CD4-positive, alpha-beta T cell (primary cell): ENCODE results near the gene ARHGAP31. TPM values are rescaled to one million over a fixed set of nuclear protein-coding genes. Genes with fewer than 3 reads are reported as not detected.
A peak's percentile ranks its signal among the peaks of the same experiment; 100 is the strongest.

Experiments
- ATAC-seq: fragments of 200-7000 bp; cut with Tn5 transposase; one replicate; pipeline ENCODE4 v1.10.0; 2022; ENCODE audit warnings: mild to moderate bottlenecking; ENCODE audit not compliant: poor library complexity
- CTCF ChIA-PET: fragments of 350-600 bp; sonication (Branson Sonifier 250); formaldehyde crosslinking; loops from one replicate; lab custom pipeline; 2021; ENCODE audit warnings: antibody characterized with exemption, inconsistent platforms; lab: Charles Lee
- POLR2A ChIA-PET: fragments of 350-600 bp; sonication (Branson Sonifier 250); formaldehyde crosslinking; loops from one replicate; lab custom pipeline; 2021; ENCODE audit warnings: antibody characterized with exemption, inconsistent platforms; lab: Charles Lee
- DNase-seq, 14 experiments: peaks; one replicate each; pipeline ENCODE4 v3.0.0-alpha.2; 2013 to 2020; ENCODE audit warnings: mixed read lengths in 2 of 14
- H3K27ac ChIP-seq, 2 donors: one replicate each; pipeline versions ENCODE4 v1.5.1 to v1.7.0; 2013; ENCODE audit warnings: low read length in 2 of 2, low read depth in 1 of 2, mild to moderate bottlenecking in 1 of 2
- H3K27me3 ChIP-seq, 2 experiments: 1 replicate in 1 of 2; 2 replicates in 1 of 2; pipeline versions ENCODE4 v1.6.1 to v1.7.0; 2013; ENCODE audit warnings: low read length in 2 of 2, control low read depth in 1 of 2, mild to moderate bottlenecking in 1 of 2, moderate library complexity in 1 of 2; ENCODE audit not compliant: insufficient read depth in 2 of 2, control insufficient read depth in 1 of 2
- H3K36me3 ChIP-seq: one replicate; pipeline ENCODE4 v1.6.1; 2013; ENCODE audit warnings: low read length, control low read depth; ENCODE audit not compliant: insufficient read depth
- H3K4me1 ChIP-seq: one replicate; pipeline ENCODE4 v1.6.1; 2013; ENCODE audit warnings: low read length, control low read depth; ENCODE audit not compliant: insufficient read depth
- H3K4me3 ChIP-seq: one replicate; pipeline ENCODE4 v1.5.1; 2013; ENCODE audit warnings: mild to moderate bottlenecking, low read length, moderate library complexity
- H3K9me3 ChIP-seq, 2 experiments: 1 replicate in 1 of 2; 2 replicates in 1 of 2; pipeline versions ENCODE4 v1.6.1 to v1.7.0; 2013; ENCODE audit warnings: low read length in 2 of 2, mild to moderate bottlenecking in 2 of 2, control low read depth in 1 of 2, moderate library complexity in 1 of 2; ENCODE audit not compliant: control insufficient read depth in 1 of 2, insufficient read depth in 1 of 2
- H3K27ac Mint-ChIP-seq: one replicate; pipeline ENCODE4 v1.8.0; 2020; ENCODE audit warnings: mixed read lengths
- H3K27me3 Mint-ChIP-seq: one replicate; pipeline ENCODE4 v1.8.0; 2021; ENCODE audit warnings: mixed read lengths
- H3K36me3 Mint-ChIP-seq: one replicate; pipeline ENCODE4 v1.8.0; 2021; ENCODE audit warnings: low read depth, mixed read lengths
- H3K4me1 Mint-ChIP-seq: one replicate; pipeline ENCODE4 v1.8.0; 2021; ENCODE audit warnings: low read depth, mixed read lengths
- H3K4me3 Mint-ChIP-seq: one replicate; pipeline ENCODE4 v1.8.0; 2020; ENCODE audit warnings: mild to moderate bottlenecking, mixed read lengths
- H3K9me3 Mint-ChIP-seq: one replicate; pipeline ENCODE4 v1.8.0; 2020; ENCODE audit warnings: mixed read lengths
- intact Hi-C, 2 experiments: fragments of 100-400 bp; cut with DNase I in 1 of 2; cut with micrococcal nuclease in 1 of 2; formaldehyde crosslinking; loops; one replicate each; pipeline versions ENCODE4 v1.15.1 to v1.9.0; 2023 to 2025; cut with DNase I, micrococcal nuclease
- total RNA-seq, 174 experiments: library from RNA in 2 of 174; stranded (reverse) in 2 of 174; gene quantifications; one replicate each; pipeline ENCODE4 v1.2.3 and lab custom pipeline; 2021 to 2026
- TF ChIP-seq, protein P1 (sequence below): fragments of 200-600 bp; IDR thresholded peaks from one replicate; pipeline ENCODE4 v1.8.0; 2022; ENCODE audit warnings: antibody characterized with exemption, mild to moderate bottlenecking

The ARHGAP31 gene
- total RNA-seq, 2 experiments from 2014 or later = 2.4 to 2.9 TPM

GRCh38 chr3:119457246-119457645 is 163.1 kb downstream of the ARHGAP31 start:
- Histone ChIP-seq H3K9me3 (no peaks in the 10 kb centered on the region), H3K4me3 (no peak overlapping the region), H3K4me1 (peaks cover 4% of the 10 kb centered on the region), H3K27ac (no peak overlapping the region), H3K27me3 (no peaks in the 10 kb centered on the region), H3K36me3 (peaks cover 80% of the 10 kb centered on the region)
- intact Hi-C loops = loop anchor here in 1 of 2 experiments (10.0 kb wide), 1 partner anchor 182 kb away; no protein-coding TSS in a partner anchor
- TF ChIP-seq, protein P1, sequence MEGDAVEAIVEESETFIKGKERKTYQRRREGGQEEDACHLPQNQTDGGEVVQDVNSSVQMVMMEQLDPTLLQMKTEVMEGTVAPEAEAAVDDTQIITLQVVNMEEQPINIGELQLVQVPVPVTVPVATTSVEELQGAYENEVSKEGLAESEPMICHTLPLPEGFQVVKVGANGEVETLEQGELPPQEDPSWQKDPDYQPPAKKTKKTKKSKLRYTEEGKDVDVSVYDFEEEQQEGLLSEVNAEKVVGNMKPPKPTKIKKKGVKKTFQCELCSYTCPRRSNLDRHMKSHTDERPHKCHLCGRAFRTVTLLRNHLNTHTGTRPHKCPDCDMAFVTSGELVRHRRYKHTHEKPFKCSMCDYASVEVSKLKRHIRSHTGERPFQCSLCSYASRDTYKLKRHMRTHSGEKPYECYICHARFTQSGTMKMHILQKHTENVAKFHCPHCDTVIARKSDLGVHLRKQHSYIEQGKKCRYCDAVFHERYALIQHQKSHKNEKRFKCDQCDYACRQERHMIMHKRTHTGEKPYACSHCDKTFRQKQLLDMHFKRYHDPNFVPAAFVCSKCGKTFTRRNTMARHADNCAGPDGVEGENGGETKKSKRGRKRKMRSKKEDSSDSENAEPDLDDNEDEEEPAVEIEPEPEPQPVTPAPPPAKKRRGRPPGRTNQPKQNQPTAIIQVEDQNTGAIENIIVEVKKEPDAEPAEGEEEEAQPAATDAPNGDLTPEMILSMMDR = no peak
- Mint-ChIP-seq H3K4me3 (no peak overlapping the region), H3K9me3 (no peaks in the 10 kb centered on the region), H3K27ac (no peak overlapping the region), H3K27me3 (no peaks in the 10 kb centered on the region), H3K4me1 (peaks cover 49% of the 10 kb centered on the region), H3K36me3 (peaks cover 93% of the 10 kb centered on the region)
- DNase-seq (no peak), ATAC-seq (no peak)
- ChIA-PET CTCF (no interaction called here), POLR2A (no interaction called here)

GRCh38 chr3:119463171-119464169 is 169.3 kb downstream of the ARHGAP31 start, which contains the start of gene TMEM39A:
TSS of gene TMEM39A (minus strand) at chr3:119463615. CDS start at chr3:119462074, 1,541 bp downstream.
- peaks cover 37% of the 10 kb centered on the region for H3K4me1 Mint-ChIP-seq
- Histone ChIP-seq H3K9me3 (no peaks in the 10 kb centered on the region), H3K36me3 (peaks cover 20% of the 10 kb centered on the region), H3K27me3 (no peaks in the 10 kb centered on the region), H3K4me3 (peak within 1 kb of the TSS; percentile 90), H3K4me1 (peaks cover 28% of the 10 kb centered on the region), H3K27ac (peak within 1 kb of the TSS; percentile 87 to 93)
- peaks cover 4% of the 10 kb centered on the region for H3K27me3 Mint-ChIP-seq
- TF ChIP-seq, protein P1 = no peak
- intact Hi-C loops = loop anchor here (1.0 to 10.0 kb wide), 10 partner anchors 35 to 1281 kb away; partner anchors contain the start of genes GSK3B (in 2 of the 2), GTF2E1 (in 2 of the 2), RABL3 (in 2 of the 2) and ARHGAP31 (in 1 of the 2)
- peaks cover 3% of the 10 kb centered on the region for H3K9me3 Mint-ChIP-seq
- ChIA-PET CTCF (interaction anchor here (1.0 to 2.0 kb wide), 3 partner anchors 35 to 1095 kb away, joined by 4 to 7 read pairs (median 5); partner anchors contain the start of gene TIMMDC1), POLR2A (interaction anchor here (0.5 to 3.3 kb wide), 23 partner anchors 10 to 1279 kb away, joined by 3 to 85 read pairs (median 4); partner anchors contain the start of genes ARHGAP31, B4GALT4, COX17 and GTF2E1)
- ATAC-seq = peak; percentile 87
- peak within 1 kb of the TSS; percentile 97 for H3K27ac Mint-ChIP-seq
- DNase-seq = peak; percentile 97 to 100 (median 98)
- peak within 1 kb of the TSS; percentile 93 for H3K4me3 Mint-ChIP-seq
- H3K36me3 Mint-ChIP-seq = peaks cover 48% of the 10 kb centered on the region

GRCh38 chr3:119468041-119468440 is 173.9 kb downstream of the ARHGAP31 start:
- Mint-ChIP-seq H3K27me3 (peaks cover 4% of the 10 kb centered on the region), H3K36me3 (peaks cover 40% of the 10 kb centered on the region), H3K4me3 (peak overlapping the region; percentile 98), H3K9me3 (peaks cover 3% of the 10 kb centered on the region), H3K4me1 (peaks cover 41% of the 10 kb centered on the region), H3K27ac (peak overlapping the region; percentile 90)
- Histone ChIP-seq H3K36me3 (peaks cover 24% of the 10 kb centered on the region), H3K27ac (no peak overlapping the region), H3K27me3 (no peaks in the 10 kb centered on the region), H3K4me3 (no peak overlapping the region), H3K4me1 (peaks cover 39% of the 10 kb centered on the region), H3K9me3 (no peaks in the 10 kb centered on the region)
- peak in 2 of 14 experiments; percentile 12 to 13 for DNase-seq
- TF ChIP-seq, protein P1 = no peak
- intact Hi-C loops = loop anchor here (5.0 to 10.0 kb wide), 8 partner anchors 87 to 1277 kb away; partner anchors contain the start of genes ARHGAP31 (in 2 of the 2), GTF2E1 (in 2 of the 2), RABL3 (in 2 of the 2) and CD80 (in 1 of the 2)
- ChIA-PET CTCF (interaction anchor here (0.7 to 1.7 kb wide), 2 partner anchors 30 to 175 kb away, joined by 3 to 4 read pairs; no protein-coding TSS in a partner anchor), POLR2A (interaction anchor here (0.6 to 2.5 kb wide), 4 partner anchors 30 to 627 kb away, joined by 3 to 47 read pairs (median 8); partner anchors contain the start of gene TIMMDC1)
- ATAC-seq = no peak
